ENCODE measurements around the gene SPRY4.
"Not testable (repeated sequence)": the region's sequence is repeated elsewhere in the genome, so short reads cannot be mapped to it uniquely, and the experiment has no call there.

Gene SPRY4

DNA sequence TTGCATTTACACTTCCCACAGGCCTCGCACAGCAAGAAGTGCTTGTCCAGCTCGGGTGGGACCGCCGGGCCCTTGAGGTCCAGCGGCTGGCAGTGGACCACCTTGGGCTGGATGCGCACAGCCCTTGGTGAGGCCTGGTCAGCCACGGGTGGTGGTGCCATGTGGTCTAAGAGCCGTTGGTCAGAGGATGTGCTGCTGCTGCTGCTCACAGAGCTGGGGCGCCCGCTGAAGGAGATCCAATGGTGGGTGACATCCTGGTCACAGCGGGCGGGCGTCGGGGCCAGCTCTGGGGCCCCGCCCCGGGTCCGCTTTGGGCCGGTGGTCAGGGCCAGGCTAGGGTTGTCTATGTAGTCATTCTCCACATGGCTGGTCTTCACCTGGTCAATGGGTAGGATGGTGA lies 10.2 kb downstream of the SPRY4 start:
- DNase-seq (ENCODE audit: low read depth), result no peak

DNA sequence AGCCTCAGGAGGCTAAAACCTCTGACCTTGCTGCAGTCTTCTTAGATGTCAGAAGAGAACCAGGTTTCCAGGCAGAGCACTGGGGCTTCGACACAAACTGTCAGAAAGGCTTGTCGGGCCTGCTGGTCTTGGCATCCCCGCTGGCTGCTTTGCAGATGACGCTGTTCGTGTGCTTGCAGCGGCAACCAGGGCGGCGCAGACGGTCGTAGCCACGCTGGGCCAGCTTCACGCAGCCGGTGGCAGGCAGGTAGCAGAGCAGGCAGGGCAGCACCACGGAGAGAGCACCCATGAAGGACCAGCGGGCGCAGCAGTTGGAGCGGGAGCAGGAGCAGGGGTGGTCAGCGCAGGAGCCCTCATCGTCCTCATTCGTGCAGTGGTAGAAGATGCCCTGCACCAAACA lies 10.7 kb downstream of the SPRY4 start:
- no peak for DNase-seq (ENCODE audit: low read depth)

DNA sequence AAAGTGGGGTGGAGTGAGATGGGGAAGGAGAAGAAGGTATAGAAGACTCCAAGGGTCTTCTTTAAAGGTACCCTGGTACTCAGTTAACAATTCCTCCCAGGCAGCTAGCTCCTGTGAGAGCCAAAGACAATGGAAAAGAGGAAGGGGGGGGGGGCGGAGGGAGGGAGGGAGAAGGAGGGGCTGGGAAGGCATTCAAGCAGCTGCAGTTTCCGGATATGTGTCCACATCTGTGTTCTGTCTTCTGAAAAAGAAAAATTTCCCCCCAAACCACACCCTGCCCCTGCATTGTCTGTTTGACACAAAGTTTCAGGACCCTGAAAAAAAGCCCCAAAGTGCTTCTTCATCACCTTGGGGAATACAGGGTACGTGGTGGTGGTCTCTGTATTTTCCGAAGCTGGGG lies 11.1 kb downstream of the SPRY4 start:
- DNase-seq (ENCODE audit: low read depth), result no peak

DNA sequence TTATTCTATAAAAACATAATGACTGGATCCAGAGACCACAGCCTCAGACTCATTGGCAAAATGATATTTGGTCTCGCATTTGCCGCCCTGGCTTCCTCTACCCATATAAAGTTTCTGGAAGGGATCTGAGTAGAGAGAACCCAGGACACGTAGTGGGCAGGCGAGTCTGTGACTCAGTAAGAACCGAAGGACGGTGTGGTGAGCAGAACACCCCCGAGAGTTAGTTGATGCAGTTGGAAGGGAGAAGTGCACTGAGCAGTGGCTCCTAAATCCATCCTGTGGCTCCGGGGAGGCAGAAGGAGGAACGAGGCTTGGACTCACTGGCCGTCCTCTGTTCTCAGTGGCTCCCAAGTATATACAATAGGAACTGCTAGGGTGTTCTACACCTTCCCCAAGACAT lies 11.5 kb downstream of the SPRY4 start:
- DNase-seq (ENCODE audit: low read depth), result no peak

DNA sequence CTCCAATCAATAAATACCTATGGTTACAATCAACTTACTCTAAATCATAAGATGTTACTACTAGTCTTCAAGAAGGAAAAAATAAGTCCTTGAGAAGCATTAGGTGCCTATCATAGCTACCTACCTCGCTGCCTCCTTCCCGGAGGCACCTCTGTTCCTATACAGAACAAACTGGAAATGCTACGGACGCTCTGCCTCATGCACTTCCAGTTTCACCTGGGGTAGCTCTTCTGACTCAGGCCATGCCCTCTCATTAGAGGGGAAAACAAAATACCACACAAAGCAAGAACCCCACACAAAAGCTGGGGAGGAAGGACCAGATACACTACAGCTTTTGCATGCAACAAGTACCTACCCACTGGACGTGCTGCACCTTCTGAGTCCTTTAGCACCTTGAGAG lies 12.4 kb downstream of the SPRY4 start:
- no peak for DNase-seq (ENCODE audit: low read depth)

DNA sequence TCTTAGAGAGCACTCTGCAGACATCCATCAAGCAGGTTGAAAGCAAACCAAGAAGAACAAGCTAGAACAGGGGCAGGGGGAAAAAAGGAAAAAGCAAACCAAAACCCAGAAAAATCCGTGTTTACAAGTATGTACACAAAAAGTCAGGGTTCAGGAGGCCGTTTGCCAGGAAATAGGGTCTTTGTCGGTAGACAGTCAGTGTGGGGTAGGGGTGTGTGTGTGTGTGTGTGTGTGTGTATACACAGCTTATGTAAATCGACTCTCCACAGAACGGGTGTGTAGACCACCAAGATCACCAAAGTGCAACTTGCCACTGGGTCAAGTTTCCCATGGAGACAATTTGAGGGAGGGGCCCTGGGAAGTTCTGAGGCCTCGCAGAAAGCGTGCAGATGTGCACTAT lies 13.1 kb downstream of the SPRY4 start:
- DNase-seq (ENCODE audit: low read depth), result no peak

DNA sequence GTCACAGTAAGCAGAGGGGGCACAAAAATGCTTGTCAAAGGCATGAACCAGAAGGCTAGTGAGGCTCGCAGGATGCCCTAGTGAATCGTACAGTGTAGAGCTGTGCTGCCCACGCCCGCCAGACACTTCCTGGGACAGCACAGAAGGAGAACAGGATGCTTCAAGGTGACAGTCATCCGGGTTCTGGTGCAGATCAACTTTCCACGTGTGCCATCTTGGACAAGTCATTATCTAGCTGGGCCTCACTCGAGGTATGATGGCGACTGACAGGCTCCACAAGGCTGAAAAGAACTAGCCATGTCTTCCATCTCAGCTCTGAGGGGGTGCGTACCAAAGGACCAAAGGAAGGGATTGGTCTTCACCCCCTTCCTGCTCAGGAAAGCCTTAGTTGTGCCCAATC lies 14.0 kb downstream of the SPRY4 start:
- no peak for DNase-seq (ENCODE audit: low read depth)

DNA sequence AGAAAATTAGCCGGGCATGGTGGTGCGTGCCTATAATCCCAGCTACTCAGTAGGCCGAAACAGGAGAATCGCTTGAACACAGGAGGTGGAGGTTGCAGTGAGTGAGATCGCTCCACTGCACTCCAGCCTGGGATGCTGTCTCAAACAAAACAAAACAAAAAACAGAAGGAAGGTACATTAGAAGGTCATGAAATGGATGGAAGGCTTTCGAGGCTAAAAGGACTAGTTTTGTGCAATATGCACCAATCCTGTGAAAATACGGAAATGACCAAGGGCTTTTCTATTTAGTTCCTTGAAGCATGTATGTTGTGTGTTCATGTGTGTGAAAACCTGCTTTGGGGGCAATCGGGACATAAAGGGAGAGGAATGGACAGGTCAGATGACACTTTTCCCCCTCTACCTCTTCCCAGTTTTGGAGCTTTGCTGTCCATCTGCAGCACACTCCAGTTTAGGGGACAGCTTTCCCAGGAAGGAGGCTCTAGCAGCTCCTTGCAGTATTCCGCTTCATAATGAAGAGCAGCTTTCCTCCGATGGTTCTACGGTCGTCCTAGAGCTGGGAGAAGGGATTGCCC lies 15.0 kb downstream of the SPRY4 start:
- no peak for DNase-seq (ENCODE audit: low read depth)

DNA sequence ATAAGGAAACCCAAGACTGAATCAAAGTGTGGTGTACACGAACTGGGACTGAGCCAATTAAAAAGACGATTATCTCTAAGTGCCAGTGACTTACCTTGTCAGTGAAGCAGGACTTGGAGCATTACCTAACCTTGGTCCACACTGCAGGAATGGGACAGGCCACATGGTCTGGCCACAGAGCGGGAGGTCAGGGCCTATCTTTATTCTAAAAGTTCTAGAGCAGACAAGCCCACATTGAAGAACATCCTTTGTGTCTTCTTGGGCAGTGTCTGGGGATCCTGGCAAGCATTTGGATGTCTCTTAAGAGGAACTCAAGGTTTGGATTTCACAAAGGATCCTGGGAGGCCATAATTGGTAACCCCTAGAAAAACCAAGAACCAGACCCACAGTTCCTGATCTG lies 16.5 kb downstream of the SPRY4 start:
- no peak for DNase-seq (ENCODE audit: low read depth)

DNA sequence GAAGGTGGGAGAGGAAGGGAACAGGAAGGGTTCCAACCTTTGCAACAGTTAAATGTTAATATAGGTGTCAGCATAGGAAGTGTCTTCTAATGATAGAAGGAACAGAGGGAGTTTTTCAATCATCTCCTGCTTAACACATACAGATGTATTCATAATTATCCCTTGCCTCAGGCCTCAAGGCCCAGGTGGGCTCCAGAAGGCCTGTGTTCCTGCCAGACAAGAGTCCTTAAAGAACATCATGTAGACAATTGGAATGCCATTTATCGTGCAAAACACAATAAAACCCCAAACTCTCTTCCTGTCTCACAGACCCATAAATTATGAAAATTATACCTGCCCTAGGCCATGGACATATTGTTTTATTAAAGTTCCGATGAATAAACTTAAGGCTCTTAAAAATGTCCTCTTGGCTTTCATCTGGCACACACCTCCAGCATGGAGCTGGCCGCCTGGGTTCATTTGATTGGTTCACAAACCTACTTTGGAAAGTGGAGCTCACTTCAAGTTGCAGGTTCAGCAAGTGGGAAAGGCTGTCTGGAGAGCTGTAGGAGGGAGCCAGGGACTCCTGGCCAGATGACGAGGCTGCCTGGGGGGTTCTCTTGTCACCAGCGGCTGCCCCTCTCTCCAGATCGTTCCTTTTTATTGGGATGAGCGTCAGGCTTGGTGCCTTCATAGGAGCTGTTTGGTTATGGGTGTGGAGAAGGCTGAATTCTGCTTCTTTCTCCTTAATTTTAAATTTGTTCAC lies 17.5 kb downstream of the SPRY4 start:
- no peak for DNase-seq (ENCODE audit: low read depth)

DNA sequence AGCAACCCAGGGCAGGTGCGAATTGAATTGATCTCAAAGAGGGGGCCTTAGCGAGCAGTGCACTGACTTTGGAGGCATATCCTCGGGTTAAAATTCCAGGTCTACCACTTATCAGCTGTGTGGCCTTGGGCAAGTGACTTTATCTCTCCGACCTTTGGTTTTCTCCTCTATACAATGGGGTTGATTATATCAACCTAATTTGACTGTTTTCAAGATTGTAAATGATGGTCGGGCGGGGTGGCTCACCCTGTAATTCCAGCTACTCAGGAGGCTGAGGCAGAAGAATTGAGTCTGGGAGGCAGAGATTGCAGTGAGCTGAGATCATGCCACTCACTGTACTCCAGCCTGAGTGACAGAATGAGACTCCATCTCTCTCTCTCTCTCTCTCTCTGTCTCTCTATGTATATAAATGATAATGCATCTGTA lies 18.7 kb downstream of the SPRY4 start:
- no peak for DNase-seq (ENCODE audit: low read depth)

DNA sequence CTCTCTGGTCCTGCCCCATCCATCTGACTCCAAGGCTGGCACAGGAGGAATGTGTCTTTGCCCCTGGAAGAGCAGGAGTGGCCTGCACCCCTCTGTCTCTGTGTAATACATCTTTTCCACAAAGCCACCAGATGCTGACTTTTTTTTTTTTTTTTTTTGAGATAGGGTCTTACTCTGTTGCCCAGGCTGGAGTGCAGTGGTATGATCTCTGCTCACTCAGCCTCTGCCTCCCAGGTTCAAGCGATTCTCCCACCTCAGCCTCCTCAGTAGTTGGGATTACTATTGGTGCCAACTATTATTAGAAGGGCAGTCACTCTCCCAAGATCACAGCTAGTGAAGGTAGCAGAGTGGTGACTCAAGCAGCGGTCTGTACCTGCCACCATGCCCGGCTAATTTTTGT lies 19.6 kb downstream of the SPRY4 start:
- no peak for DNase-seq (ENCODE audit: low read depth)

DNA sequence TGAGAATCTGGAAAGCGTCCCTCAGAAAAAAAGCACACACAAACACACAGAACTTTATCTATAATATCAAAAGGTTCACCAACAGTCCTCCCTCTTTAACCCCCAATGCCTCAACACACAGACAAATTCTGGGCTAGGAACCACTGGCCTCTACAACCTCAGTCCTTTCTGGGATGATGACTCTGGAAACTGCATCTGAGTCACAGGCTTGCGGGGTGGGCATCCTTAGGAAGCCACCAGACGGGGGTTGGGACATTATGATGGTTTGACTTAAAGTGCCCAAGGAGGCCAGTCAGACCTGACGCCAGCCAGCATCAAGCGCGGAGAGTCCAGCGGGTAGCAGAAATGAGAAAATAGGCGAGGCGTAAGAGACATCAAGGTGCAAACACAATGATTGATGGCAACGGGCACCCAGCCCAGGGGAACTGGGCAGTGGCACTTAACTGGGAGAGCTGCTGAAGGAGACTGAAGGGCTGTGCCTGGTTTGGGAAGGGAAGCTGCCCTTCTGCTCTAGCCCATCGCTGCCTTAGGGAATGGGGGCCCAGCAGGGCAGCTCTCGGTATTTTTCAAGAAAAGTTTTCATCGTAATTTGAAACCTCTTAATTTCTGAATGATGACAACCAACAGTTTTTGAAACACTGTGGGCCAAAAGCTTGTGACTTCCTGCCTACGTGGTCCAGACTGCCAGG lies 20.7 kb downstream of the SPRY4 start:
- DNase-seq (ENCODE audit: low read depth), result no peak

DNA sequence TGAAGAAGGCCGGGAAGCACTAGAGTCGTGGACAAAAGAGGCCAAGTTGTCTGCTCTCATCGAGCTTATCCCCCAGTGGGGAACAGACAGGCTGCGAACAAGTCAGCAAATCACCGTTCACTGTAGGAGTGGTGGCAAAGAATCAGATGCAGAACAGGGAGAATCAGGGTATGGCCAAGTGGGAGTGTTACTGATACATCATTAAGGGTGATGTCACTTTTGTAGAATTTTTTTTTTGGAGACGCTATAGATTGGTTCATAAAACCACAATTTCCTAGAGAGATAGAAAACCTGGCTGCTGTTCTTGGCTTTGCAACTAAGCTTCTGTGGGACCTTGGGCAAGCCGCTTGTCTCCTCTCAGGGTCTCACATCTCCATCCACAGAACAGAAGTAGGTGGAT lies 21.3 kb downstream of the SPRY4 start:
- DNase-seq (ENCODE audit: low read depth), result no peak

DNA sequence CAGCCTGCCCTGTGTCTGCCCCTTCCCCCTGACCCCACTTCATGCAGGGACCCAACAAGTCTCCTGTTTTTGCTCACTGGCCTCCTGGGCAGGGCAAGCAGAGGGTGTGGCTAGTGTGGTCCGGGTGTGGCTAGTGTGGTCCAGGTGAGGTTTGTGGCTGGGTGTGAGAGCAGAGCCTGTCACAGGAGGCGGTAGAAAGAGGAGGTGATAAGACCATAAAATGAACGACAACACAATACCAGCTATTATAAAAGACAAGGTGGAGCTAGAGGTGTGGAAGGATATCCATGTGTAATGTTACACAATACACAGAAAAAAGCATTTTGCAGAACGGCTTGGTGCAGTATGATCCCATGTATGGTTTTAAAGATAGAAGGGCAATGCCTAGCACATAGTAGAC lies 23.3 kb downstream of the SPRY4 start:
- no peak for DNase-seq (ENCODE audit: low read depth)

DNA sequence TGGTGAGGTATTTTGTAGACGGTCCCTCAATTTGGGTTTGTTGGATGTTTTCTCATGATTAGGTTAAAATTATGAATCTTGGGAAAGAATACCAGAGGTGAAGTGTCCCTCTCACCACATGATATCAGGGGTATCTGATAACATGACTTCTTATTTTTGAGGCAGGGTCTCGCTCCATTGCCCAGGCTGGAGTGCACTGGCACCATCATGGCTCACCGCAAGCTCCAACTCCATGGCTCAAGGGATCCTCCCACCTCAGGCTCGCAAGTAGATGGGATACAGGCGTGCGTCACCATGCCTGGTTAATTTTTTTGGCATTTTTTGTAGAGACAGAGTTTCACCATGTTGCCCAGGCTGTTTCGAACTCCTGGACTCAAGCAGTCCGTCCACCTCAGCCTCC lies 24.1 kb downstream of the SPRY4 start:
- DNase-seq (ENCODE audit: low read depth), result no peak

DNA sequence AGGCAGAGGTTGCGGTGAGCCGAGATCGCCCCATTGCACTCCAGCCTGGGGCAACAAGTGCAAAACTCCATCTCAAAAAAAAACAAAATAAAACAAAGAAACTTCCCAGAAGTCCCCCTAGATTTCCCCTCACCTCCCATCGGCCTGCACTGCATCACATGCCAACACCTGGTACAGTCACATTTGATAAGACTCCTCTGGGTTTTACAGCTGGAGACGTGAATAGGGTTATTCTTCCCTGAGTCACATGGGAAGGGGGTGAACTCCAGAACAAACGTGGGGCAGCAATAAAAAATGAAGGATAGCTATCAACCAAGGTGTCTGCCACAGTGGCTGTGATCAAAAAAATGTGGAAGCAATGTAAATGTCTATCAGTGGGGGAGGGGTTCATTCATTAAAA lies 26.0 kb downstream of the SPRY4 start:
- DNase-seq (ENCODE audit: low read depth), result no peak

DNA sequence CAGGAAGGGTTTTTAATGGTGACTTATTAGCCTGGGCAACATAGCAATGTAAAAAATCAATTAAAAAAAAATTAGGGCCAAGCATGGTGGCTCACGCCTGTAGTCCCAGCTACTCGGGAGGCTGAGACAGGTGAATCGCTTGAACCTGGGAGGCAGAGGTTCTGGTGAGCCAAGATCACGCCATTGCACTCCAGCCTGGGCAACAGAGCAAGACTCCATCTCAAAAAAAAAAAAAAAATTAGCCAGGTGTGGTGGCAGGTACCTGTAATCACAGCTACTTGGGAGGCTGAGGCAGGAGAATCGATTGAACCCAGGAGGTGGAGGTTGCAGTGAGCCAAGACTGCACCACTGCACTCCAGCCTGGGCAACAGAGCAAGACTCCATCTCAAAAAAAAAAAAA lies 27.0 kb downstream of the SPRY4 start:
- not testable (repeated sequence) for DNase-seq (ENCODE audit: low read depth)

DNA sequence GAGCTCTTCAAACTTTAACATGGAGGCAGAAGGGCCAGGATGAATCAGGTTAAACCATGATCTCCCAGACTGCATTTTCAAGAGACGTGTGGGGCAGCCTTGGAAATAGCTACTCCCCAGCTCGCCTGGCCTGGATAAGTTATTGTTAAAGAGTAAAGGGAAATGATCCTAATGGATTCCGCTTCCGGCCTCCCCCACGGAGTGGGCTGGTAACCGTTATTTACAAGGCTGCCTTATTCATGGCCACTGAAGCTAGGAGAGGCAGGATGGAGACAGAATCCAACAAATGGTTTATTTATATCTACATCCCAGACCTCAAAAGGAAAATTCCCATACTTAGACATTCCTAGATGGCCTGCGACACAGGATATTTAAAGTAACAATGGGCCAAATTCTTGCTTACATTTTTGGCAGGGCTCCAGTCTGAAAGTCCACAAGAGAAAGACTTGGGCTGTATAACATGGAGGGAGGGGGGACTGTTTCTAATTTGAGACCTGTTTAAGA lies 27.9 kb downstream of the SPRY4 start:
- DNase-seq (ENCODE audit: low read depth), result no peak

DNA sequence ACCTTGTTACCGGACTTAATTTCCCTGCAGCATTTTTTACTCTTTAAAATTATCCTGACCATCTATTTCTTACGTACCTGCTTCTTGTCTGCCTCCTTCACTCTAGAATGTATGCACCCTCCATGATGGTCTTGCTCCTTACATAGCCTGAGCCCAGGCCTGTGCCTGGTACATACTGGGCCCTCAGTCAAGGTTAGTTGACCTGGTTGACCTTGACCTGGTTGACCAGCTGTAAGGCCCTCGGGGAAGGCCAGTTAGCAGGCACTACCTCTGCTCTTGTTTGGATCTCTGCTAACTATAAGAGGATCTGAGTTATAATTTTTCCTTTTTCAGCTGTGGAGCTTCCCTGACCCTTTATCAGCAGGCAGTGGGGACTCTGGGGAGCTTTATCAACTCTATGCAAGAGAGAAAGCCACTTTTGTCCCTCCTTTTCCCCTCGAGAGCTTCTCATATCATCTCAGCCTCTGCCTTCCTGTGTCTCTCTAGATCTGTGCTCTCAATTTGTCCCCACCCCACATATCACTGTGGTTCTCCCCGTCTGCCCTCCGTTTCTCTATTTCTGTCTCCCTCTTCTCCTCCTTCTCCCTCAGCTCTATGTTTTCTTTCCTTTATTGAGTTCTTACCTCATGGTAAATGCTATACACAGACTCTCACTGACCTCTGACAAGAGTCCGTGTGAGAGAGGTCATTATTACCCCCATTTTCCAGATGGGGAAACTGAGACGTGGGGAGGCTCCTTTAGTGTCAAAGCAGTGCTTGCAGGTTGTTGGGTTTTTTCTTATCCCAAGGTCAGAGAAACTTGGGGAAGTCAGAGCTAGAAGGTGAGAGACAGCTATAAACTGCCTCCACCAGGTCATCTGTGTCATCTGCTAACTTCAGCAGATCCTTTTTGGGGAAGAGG lies 28.6 kb downstream of the SPRY4 start:
- DNase-seq (ENCODE audit: low read depth), result no peak

DNA sequence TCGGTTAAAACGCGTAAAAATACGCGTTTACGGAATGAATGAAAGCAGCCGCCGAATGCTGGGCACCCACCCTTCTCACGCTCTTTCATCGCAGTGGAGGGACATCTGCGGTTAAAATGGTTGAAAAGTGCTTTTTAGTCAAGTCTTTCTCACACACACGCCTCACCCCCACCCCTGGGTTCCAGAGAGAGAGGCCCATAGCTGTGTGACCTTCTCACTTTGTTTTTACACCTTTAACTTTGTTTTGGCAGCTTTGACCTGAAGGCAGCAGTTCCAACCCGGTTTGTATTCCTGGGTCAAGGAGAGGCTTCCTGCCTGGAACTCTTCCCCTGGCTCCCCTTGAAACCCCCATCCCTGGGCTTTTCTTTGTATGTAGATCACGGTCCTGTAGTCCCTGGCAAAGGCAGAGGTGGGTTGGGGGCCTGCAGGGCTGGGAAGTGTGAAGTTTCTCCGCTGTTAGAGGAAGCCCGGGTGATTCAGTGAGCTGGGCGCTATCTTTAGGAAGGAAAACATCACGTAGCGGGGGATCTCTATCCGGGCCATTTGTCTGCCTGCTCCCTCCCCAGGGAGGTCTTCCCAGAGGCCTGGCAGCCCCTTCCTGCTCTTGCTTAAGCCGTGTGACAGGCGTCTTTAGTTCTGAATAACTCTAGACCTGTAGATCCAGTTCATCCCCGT lies 29.6 kb downstream of the SPRY4 start:
- DNase-seq (ENCODE audit: low read depth), result no peak

DNA sequence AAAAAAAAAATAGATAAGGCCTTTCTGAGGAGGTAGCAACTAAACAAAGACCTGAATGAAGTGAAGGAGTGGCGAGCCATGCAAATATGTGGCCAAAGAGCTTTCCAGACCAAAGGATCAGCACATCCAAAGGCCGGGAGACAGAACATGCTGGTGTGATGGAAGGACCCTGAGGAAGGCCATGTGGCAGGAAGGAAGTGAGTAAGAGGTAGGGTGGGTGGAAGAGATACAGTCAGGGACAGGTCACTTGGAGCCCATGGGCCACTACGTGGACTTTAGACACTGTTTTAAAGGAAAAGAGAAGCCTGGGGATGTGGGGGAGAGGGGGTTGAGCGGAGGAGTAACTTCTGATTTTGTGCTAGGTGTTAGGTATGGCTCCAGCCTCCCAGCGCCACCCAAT lies 31.3 kb downstream of the SPRY4 start:
- DNase-seq (ENCODE audit: low read depth), result no peak
